HTERT RPE-1 (cell line): ENCODE results near the gene SLC9A3.
"Not testable (repeated sequence)": the region's sequence is repeated elsewhere in the genome, so short reads cannot be mapped to it uniquely, and the experiment has no call there.

Source experiments
- in situ Hi-C: fragments of 300-500 bp; cut with MboI; formaldehyde crosslinking; loops from 4 replicates; pipeline ENCODE4 v1.14.3; 2020; ENCODE audit warnings: low sequenced_read_pairs

SLC9A3 gene

GRCh38 chr5:478369-478981, 45.8 kb downstream of the SLC9A3 start:
- in situ Hi-C loops, result no loop called here

GRCh38 chr5:477871-478270, 46.4 kb downstream of the SLC9A3 start:
- in situ Hi-C loops, result no loop called here

- in situ Hi-C loops, result no loop called here
Measured at GRCh38 chr5:477247-477646, 47.0 kb downstream of the SLC9A3 start.

- in situ Hi-C loops, result no loop called here
Measured at GRCh38 chr5:476814-477175, 47.5 kb downstream of the SLC9A3 start.

GRCh38 chr5:476102-476813, 48.0 kb downstream of the SLC9A3 start:
- in situ Hi-C loops, result no loop called here

GRCh38 chr5:475704-476101, 48.5 kb downstream of the SLC9A3 start:
- in situ Hi-C loops, result no loop called here

- in situ Hi-C loops, result no loop called here
Measured at GRCh38 chr5:474840-475661, 49.2 kb downstream of the SLC9A3 start.

- in situ Hi-C loops, result not testable (repeated sequence)
Measured at GRCh38 chr5:474232-474839, 49.9 kb downstream of the SLC9A3 start.

GRCh38 chr5:473551-474192, 50.6 kb downstream of the SLC9A3 start:
- in situ Hi-C loops, result no loop called here

- in situ Hi-C loops, result no loop called here
Measured at GRCh38 chr5:472656-473550, 51.3 kb downstream of the SLC9A3 start.

- in situ Hi-C loops, result no loop called here
Measured at GRCh38 chr5:472076-472655, 52.1 kb downstream of the SLC9A3 start.

- in situ Hi-C loops, result no loop called here
Measured at GRCh38 chr5:471750-472058, 52.5 kb downstream of the SLC9A3 start.

GRCh38 chr5:470961-471749, 53.1 kb downstream of the SLC9A3 start:
- in situ Hi-C loops, result no loop called here

GRCh38 chr5:469752-470483, 54.3 kb downstream of the SLC9A3 start:
- in situ Hi-C loops, result no loop called here

- in situ Hi-C loops, result no loop called here
Measured at GRCh38 chr5:468401-468800, 55.8 kb downstream of the SLC9A3 start.

- in situ Hi-C loops, result no loop called here
Measured at GRCh38 chr5:466661-467310, 57.5 kb downstream of the SLC9A3 start.

GRCh38 chr5:465591-466403, 58.5 kb downstream of the SLC9A3 start:
- in situ Hi-C loops, result no loop called here
